Stimulated activated naive B cell treated with anti-CD40 and anti-IgM and Interleukin-4, amounts not matched to agents 10 μg/mL and 1 μg/mL and 100 μg/mL, for 72 hours (primary cell): ENCODE results near the gene ACADVL.
"Not testable (repeated sequence)": the region's sequence is repeated elsewhere in the genome, so short reads cannot be mapped to it uniquely, and the experiment has no call there.

Source experiments
- ATAC-seq, 2 donors: fragments of 150-1000 bp; cut with Tn5 transposase; replicated peaks; 2 replicates each; pipeline ENCODE4 v1.10.0; 2021; ENCODE audit warnings: moderate library complexity in 1 of 2
- DNase-seq: peaks from one replicate; pipeline ENCODE4 v3.0.0; 2021
- H3K27ac Mint-ChIP-seq: one replicate; pipeline ENCODE4 v1.8.0; 2022; ENCODE audit warnings: mild to moderate bottlenecking, mixed read lengths
- H3K27me3 Mint-ChIP-seq, 2 donors: one replicate each; pipeline ENCODE4 v1.8.0; 2022; ENCODE audit warnings: mixed read lengths in 2 of 2
- H3K36me3 Mint-ChIP-seq, 2 donors: one replicate each; pipeline ENCODE4 v1.8.0; 2022; ENCODE audit warnings: mixed read lengths in 2 of 2, mild to moderate bottlenecking in 1 of 2
- H3K4me1 Mint-ChIP-seq, 2 donors: one replicate each; pipeline ENCODE4 v1.8.0; 2022; ENCODE audit warnings: mixed read lengths in 2 of 2, mild to moderate bottlenecking in 1 of 2
- H3K4me3 Mint-ChIP-seq, 2 donors: one replicate each; pipeline ENCODE4 v1.8.0; 2022; ENCODE audit warnings: mild to moderate bottlenecking in 2 of 2, mixed read lengths in 2 of 2, moderate library complexity in 1 of 2
- H3K9me3 Mint-ChIP-seq, 2 donors: one replicate each; pipeline ENCODE4 v1.8.0; 2022; ENCODE audit warnings: mixed read lengths in 2 of 2, mild to moderate bottlenecking in 1 of 2

The ACADVL gene

DNA sequence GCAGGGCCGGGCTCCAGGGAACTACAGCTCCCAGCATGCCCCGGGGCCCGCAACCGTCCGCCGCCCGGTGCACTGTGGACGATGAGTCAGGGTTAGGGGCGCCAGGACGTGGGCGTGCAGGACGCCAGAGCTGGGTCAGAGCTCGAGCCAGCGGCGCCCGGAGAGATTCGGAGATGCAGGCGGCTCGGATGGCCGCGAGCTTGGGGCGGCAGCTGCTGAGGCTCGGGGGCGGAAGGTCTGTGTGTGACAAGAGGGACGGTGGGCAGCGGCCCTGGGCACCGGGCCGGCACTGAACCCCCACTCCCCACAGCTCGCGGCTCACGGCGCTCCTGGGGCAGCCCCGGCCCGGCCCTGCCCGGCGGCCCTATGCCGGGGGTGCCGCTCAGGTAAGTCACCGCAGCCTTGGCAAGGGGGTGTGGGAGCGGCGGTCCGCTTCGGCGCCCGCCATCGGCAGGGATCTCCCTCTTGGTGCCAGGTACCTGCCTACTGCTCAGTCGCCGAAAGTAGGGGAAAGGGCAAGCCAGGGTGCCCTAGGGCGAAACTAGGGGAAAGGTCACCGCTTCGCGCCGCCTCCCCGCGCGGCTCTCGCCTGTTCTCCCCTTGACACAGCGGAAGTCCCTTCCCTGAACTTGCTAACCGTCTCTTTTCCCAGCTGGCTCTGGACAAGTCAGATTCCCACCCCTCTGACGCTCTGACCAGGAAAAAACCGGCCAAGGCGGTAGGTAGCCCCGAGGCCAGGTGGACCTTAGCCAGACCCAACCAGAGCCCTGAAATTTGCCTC lies at the start of gene ACADVL, which contains the start of gene DLG4:
ACADVL (plus strand) TSS at position 127 of the 781 bp plus-strand sequence; CDS start at position 174, 47 bp downstream.
DLG4 (minus strand) TSS at position 25 of the 781 bp plus-strand sequence.
- Mint-ChIP-seq H3K4me3 (peak within 1 kb of the TSS; percentile 99), H3K9me3 (no peaks in the 10 kb centered on the region), H3K27ac (peak within 1 kb of the TSS; percentile 99), H3K27me3 (no peaks in the 10 kb centered on the region), H3K4me1 (peaks cover 50 to 67% of the 10 kb centered on the region in 2 donors), H3K36me3 (peaks cover 25 to 43% of the 10 kb centered on the region in 2 donors)
- ATAC-seq = peak; percentile 81 to 85
- DNase-seq = peak; percentile 83

DNA sequence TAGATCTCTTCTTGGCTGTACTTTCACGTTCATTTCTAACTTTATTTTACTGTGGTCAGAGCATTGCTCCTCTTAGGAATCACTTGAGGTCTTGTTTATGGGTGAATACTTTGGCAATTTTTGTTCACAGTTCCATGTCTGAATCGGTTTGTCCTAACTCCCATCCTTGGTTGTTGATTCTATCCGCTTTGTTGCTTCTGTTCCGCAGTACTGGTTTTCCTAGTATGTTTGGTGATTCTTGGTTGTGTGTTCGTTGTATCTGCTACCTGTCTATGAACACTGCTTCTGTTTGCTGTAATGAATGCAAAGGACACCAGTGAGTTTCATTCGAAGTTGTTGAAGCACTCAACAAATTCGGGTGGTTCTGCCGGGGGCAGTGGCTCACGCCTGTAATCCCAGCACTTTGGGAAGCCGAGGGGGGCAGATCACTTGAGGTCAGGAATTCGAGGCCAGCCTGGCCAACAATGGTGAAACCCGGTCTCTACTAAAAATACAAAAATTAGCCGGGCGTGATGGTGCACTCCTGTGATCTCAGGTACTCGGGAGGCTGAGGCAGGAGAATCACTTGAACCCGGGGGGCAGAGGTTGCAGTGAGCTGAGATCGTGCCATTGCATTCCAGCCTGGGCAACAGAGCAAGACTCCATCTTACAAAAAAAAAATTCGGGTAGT lies 47.1 kb upstream of the ACADVL start:
- not testable (repeated sequence) for H3K4me3 Mint-ChIP-seq, ATAC-seq, H3K36me3 Mint-ChIP-seq, H3K27ac Mint-ChIP-seq, H3K4me1 Mint-ChIP-seq, H3K27me3 Mint-ChIP-seq, H3K9me3 Mint-ChIP-seq, DNase-seq

DNA sequence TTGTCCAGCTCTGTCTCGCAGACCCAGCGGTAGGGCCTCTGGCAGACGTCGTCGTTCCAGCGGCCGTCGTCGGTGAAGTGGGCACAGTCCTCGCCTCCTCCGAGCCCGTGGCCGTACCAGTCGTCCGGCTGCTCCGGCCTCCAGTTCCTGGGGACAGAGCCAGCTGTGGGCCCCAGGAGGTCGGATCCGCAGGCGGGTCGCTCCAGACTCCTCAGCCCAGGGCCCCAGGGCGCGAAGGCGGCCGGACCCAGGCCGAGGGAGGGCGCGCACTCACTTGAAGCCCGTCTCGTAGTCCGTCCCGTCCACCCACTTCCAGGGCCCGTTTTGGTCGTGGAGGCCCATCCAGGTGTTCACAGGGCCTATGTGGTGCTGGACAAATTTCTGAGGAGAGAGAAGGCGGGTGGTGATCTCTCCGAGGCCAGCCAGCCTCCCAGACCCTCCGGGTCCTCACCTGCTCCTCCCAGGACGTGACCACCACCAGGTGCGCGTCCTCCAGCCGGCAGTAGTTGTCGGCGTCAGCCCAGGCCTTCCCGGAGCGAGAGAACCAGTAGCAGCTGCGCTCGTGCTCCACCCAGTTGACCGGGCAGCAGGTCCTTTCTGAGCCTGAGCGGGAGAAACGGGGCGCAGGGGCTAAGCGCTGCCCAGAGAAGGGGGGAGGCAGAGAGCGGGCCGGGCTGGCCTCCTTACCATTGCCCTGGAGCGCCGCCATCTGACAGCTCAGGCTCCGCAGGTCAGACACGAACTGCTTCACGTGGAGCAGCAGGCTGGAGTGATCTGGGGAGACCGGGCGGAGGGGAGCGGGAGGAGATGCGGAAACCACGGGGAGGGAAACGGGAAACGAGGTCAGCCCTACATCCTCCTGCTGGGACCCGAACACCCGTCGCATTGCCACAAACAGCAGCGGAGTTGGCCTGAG lies 45.8 kb upstream of the ACADVL start:
- Mint-ChIP-seq H3K27ac (no peak overlapping the region), H3K4me3 (no peak overlapping the region), H3K4me1 (peaks cover 8 to 13% of the 10 kb centered on the region in 2 donors), H3K9me3 (peaks cover 0 to 5% of the 10 kb centered on the region in 2 donors), H3K36me3 (no peaks in the 10 kb centered on the region), H3K27me3 (peaks cover 11 to 18% of the 10 kb centered on the region in 2 donors)
- DNase-seq (peak; percentile 23), ATAC-seq (peak; percentile 62 to 64)

DNA sequence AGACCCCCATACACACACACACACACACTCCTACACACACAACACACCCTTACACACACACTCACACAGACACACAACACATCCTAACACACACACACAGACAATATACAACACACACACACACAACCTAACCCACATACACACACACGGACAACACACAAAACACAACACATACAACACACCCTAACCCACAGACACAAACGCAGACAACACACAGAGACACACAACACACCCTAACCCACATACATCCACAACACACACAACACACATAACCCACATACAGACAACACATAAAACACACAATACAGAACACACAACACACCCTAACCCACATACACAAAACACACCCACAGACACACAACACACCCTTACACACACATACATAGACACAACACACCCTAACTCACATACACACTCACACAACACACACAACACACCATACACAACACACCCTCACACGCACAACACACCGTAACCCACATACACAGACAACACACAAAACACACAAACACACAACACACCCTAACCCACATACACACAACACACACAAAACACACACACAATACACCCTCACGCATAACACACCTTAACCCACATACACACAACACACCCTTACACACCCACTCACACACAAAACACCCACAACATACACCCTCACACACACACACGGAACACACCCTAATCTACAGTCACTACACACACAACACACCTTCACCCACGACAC lies 45.0 kb upstream of the ACADVL start:
- ATAC-seq (no peak), DNase-seq (no peak)
- Mint-ChIP-seq H3K4me3 (no peak overlapping the region), H3K27me3 (peaks cover 11 to 14% of the 10 kb centered on the region in 2 donors), H3K4me1 (peaks cover 8 to 13% of the 10 kb centered on the region in 2 donors), H3K9me3 (no peaks in the 10 kb centered on the region), H3K36me3 (no peaks in the 10 kb centered on the region), H3K27ac (no peak overlapping the region)

DNA sequence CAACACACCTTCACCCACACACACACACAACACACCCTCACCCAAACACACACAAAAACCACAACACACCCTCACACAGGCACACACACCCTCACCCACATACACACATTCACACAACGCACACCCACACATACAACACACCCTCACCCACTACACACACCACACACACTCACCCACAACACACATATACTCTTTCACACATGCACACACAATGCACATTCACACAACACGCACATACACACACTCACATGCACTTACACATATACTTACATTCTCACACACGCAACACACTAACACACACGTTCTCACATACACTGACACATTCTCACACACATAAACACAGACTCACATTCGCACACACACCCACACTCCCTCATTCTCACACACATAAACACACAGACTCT lies 44.4 kb upstream of the ACADVL start:
- peaks cover 11 to 14% of the 10 kb centered on the region in 2 donors for H3K27me3 Mint-ChIP-seq
- ATAC-seq (no peak), DNase-seq (no peak)
- no peak overlapping the region for H3K27ac Mint-ChIP-seq
- no peak overlapping the region for H3K4me3 Mint-ChIP-seq
- no peaks in the 10 kb centered on the region for H3K36me3 Mint-ChIP-seq
- no peaks in the 10 kb centered on the region for H3K9me3 Mint-ChIP-seq
- peaks cover 8 to 13% of the 10 kb centered on the region in 2 donors for H3K4me1 Mint-ChIP-seq

DNA sequence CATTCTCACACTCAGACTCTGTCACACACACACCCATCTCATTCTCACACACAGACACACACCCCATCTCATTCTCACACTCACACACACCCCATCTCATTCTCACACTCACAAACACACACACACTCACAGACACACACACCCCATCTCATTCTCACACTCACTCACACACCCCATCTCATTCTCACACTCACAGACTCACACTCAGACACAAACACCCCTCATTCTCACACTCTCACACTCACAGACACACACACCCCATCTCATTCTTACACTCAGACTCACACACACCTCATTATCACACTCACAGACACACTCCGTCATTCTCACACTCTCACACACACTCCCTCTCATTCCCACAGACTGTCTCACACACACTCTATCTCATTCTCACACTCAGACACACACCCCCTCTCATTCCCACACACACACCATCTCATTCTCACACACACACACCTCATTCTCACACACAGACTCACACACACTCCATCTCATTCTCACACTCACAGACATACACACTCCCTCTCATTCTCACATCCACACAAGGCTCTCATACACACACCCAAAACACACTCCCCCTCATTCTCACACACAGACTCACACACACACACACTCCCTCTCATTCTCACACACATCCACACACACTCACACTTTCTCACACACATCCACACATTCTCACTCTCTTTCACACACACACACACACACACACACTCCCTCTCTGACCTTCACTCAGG lies 43.5 kb upstream of the ACADVL start:
- Mint-ChIP-seq H3K27ac (no peak overlapping the region), H3K4me1 (peaks cover 8 to 13% of the 10 kb centered on the region in 2 donors), H3K4me3 (no peak overlapping the region), H3K9me3 (no peaks in the 10 kb centered on the region), H3K36me3 (no peaks in the 10 kb centered on the region), H3K27me3 (peaks cover 11 to 14% of the 10 kb centered on the region in 2 donors)
- DNase-seq (no peak), ATAC-seq (no peak)

DNA sequence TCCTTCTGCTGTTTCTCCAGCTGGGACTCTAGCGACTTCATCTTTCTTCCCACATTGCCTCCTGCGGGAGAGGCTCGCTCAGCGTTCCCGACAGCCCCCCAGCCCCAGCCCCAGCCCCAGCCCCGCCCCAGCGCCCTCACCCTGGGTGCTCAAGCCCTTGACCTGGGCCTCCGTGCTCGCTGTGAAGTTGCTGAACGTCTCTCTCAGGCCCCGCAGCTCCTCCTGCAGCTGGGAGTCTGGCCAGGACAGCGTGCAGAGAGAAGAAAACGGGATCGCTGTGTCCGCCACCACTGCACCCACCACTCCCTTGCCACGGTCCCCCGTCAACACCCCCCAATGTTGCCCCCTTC lies 42.9 kb upstream of the ACADVL start:
- Mint-ChIP-seq H3K27me3 (peaks cover 11 to 14% of the 10 kb centered on the region in 2 donors), H3K4me3 (no peak overlapping the region), H3K36me3 (no peaks in the 10 kb centered on the region)

DNA sequence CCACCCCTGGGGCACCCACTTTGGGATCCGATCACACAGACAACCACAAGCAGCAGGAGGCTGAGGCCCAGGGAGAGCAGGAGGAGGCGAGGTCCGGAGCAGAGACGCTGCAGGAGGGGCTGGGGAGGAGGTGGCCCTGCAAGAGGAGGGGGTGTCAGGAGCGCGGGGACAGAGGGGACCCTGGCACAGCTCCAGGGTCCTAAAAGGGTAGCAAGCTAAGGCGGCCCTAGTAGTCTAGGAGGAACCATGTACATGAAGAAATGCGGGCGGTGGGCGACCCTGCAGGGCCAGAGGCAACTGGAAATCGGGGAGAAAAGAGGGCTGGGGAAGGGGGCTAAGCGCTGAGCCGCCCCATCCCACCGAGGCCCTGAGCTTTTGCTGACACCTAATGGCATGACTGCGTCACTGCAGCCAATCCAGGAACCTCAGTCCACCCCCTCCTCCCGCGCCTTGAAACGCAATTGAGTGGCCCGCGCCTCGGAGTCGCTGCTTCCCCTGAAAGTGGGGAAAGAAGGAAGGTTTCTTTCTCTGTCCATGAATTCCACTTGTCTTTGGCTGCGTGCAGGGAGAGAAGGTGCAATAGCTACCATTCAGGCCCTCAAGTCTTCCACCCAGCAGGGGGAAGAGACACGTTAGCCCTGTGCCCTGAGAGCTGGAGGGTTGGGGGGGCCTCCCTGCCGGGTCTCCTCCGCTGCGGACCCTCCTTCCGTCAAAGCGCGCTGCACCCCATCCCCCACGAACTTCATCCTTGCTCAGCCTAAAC lies 42.4 kb upstream of the ACADVL start:
- Mint-ChIP-seq H3K27ac (no peak overlapping the region), H3K4me1 (peaks cover 8 to 13% of the 10 kb centered on the region in 2 donors), H3K36me3 (no peaks in the 10 kb centered on the region), H3K9me3 (no peaks in the 10 kb centered on the region), H3K4me3 (peak overlapping the region; percentile 22 to 38), H3K27me3 (peaks cover 11 to 14% of the 10 kb centered on the region in 2 donors)
- ATAC-seq (peak; percentile 79 to 81), DNase-seq (peak; percentile 50)

More for the DNA sequence above, 42.9 kb upstream of the ACADVL start:
- no peak for ATAC-seq
- Mint-ChIP-seq H3K9me3 (no peaks in the 10 kb centered on the region), H3K27ac (no peak overlapping the region), H3K4me1 (peaks cover 8 to 13% of the 10 kb centered on the region in 2 donors)
- no peak for DNase-seq

DNA sequence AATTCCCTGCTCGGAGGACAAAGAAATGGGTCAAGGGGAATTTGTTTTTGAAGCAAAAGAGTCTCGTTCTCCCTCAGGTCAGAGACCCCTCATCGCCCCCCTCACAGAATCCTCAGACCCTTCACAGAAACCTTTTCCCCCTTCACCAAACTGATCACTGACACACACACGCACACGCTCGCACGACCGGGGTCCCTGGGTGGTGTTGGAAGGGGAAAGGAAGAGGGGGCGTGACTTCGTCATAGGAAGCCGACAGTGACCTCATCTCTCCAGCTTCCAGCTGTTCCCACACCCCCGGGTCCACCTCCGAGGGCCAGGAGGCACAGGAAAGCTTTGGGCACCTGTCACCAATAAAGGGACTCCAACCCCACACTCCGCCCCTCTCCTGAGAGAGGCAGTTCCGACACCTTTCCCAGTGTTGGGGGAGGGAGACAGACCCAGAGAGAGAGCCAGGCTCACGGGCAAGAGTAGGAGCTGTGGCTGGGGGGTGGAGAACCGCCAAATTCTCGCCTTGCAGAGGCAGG lies 41.7 kb upstream of the ACADVL start:
- H3K27me3 Mint-ChIP-seq = peaks cover 10 to 11% of the 10 kb centered on the region in 2 donors
- no peak overlapping the region for H3K27ac Mint-ChIP-seq
- no peaks in the 10 kb centered on the region for H3K9me3 Mint-ChIP-seq
- DNase-seq (no peak), ATAC-seq (no peak)
- H3K36me3 Mint-ChIP-seq = no peaks in the 10 kb centered on the region
- H3K4me3 Mint-ChIP-seq = peak overlapping the region; percentile 22 to 38
- peaks cover 8 to 13% of the 10 kb centered on the region in 2 donors for H3K4me1 Mint-ChIP-seq

DNA sequence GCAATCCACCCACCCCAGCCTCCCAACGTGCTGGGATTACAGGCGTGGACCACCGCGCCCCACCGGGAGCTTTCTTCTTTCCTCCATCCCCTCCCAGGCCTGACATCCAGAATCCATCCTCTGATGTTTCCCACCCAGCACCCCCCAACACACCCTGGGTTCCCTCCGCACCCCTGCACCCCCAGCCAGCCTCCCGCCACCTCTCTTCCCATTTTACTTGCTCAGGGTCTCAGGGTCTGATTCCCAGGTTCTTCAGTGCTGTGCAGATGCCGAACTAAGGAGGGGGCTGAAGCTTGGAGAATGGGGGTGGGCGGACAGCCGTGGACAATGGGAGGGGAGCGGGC lies 40.8 kb upstream of the ACADVL start:
- no peaks in the 10 kb centered on the region for H3K9me3 Mint-ChIP-seq
- H3K27ac Mint-ChIP-seq = no peak overlapping the region
- no peak for DNase-seq
- H3K36me3 Mint-ChIP-seq = no peaks in the 10 kb centered on the region
- H3K4me1 Mint-ChIP-seq = peaks cover 9 to 18% of the 10 kb centered on the region in 2 donors
- no peak overlapping the region for H3K4me3 Mint-ChIP-seq
- H3K27me3 Mint-ChIP-seq = peaks cover 10 to 11% of the 10 kb centered on the region in 2 donors
- no peak for ATAC-seq

DNA sequence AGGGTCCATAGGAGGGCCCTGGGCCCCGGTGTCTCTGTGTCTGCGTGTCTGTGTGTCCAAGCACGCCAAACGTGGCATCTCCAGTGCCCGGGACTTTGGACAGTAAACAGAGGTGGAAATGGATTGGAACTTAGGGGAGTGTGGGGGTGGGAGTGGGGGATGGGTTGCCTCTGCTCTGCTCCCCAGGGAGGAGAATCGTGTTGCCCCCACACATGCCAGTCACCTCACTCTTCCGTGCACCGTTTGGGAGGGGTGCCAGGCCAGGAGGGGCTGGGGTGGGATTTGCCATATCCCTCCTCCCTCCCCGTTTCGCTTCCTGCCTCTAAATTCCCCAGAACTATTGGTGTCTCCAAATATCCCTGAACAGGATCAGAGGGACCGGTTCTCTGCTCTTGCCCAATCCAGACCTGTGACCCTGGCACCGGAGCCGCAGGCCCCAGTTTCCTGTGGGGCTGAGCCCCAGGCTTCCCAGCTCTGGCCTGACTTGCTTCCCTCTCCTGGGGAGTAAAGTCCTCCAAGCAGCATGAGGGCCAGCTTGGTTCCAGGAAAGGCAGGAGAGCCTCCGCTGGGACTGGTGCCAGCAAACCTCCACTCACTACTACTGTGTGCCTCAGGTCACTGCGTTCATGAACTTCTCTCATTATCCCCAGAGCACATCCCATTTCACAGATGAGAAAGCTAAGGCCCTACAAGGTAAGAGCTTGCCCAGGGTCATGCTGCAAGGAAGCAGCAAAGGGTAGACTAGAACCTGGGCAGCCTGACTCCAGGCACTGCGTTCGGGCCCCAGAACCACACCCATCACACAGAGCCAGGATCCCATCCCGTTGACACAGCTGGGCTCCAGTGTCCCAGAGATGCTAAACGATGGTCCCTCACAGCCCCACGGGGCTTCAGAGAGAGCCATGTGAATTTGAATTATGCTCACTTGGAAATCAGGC lies 40.2 kb upstream of the ACADVL start, which contains the start of gene ASGR1:
ASGR1 (minus strand) TSS at position 54 of the 938 bp plus-strand sequence. CDS start 807 bp downstream, outside the sequence.
- Mint-ChIP-seq H3K27ac (no peak within 1 kb of the TSS), H3K4me1 (peaks cover 10 to 21% of the 10 kb centered on the region in 2 donors), H3K9me3 (no peaks in the 10 kb centered on the region), H3K4me3 (peak within 1 kb of the TSS; percentile 22 to 38), H3K36me3 (no peaks in the 10 kb centered on the region), H3K27me3 (peaks cover 10 to 11% of the 10 kb centered on the region in 2 donors)
- ATAC-seq (no peak), DNase-seq (no peak)
